ENCODE results near the gene OR6B1. TPM values are rescaled to one million over a fixed set of nuclear protein-coding genes. Genes with fewer than 3 reads are reported as not detected.

Gene OR6B1
- total and polyA plus RNA-seq, 8 donors, result 0.03 to 0.06 TPM; not detected in 6

- Histone ChIP-seq H3K27me3 (no peaks in the 10 kb centered on the region), H3K4me3 (no peak overlapping the region), H3K36me3 (no peaks in the 10 kb centered on the region), H3K4me1 (no peaks in the 10 kb centered on the region), H3K27ac (no peak overlapping the region), H3K9me3 (no peaks in the 10 kb centered on the region)
- ATAC-seq (no peak), DNase-seq (no peak)
- TF ChIP-seq, protein P1, sequence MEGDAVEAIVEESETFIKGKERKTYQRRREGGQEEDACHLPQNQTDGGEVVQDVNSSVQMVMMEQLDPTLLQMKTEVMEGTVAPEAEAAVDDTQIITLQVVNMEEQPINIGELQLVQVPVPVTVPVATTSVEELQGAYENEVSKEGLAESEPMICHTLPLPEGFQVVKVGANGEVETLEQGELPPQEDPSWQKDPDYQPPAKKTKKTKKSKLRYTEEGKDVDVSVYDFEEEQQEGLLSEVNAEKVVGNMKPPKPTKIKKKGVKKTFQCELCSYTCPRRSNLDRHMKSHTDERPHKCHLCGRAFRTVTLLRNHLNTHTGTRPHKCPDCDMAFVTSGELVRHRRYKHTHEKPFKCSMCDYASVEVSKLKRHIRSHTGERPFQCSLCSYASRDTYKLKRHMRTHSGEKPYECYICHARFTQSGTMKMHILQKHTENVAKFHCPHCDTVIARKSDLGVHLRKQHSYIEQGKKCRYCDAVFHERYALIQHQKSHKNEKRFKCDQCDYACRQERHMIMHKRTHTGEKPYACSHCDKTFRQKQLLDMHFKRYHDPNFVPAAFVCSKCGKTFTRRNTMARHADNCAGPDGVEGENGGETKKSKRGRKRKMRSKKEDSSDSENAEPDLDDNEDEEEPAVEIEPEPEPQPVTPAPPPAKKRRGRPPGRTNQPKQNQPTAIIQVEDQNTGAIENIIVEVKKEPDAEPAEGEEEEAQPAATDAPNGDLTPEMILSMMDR (IDR thresholded peaks at IDR 0.05), result no peak
- intact Hi-C loops (cut with DNase I), result no loop called here
Observed at GRCh38 chr7:144023171-144023827, 23.2 kb downstream of the OR6B1 start.

DNA sequence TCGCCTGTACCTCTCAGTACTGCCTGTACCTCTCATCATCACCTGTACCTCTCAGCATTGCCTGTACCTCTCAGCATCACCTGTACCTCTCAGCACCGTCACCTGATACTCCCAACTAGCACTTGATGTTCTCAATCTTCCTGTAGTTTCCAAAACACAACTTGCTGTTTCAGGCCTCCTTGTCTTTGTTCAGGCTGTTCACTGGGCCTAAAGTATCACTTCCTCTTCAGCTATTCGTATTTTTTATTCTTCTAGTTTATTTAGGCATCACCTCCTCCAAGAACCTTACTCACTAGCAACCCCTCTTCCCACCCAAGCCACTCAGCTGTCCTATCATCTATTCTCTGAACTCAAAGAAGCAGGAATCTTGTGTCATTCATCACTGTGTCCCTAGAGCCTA lies 24.1 kb downstream of the OR6B1 start:
- intact Hi-C loops (cut with DNase I), result no loop called here
- no peak for ATAC-seq
- no peaks in the 10 kb centered on the region for H3K27me3 ChIP-seq
- H3K36me3 ChIP-seq, result no peaks in the 10 kb centered on the region
- no peak overlapping the region for H3K27ac ChIP-seq
- no peaks in the 10 kb centered on the region for H3K4me1 ChIP-seq
- H3K9me3 ChIP-seq, result no peaks in the 10 kb centered on the region
- H3K4me3 ChIP-seq, result no peak overlapping the region
- TF ChIP-seq, protein P1 (IDR thresholded peaks at IDR 0.05), result no peak
- no peak for DNase-seq

DNA sequence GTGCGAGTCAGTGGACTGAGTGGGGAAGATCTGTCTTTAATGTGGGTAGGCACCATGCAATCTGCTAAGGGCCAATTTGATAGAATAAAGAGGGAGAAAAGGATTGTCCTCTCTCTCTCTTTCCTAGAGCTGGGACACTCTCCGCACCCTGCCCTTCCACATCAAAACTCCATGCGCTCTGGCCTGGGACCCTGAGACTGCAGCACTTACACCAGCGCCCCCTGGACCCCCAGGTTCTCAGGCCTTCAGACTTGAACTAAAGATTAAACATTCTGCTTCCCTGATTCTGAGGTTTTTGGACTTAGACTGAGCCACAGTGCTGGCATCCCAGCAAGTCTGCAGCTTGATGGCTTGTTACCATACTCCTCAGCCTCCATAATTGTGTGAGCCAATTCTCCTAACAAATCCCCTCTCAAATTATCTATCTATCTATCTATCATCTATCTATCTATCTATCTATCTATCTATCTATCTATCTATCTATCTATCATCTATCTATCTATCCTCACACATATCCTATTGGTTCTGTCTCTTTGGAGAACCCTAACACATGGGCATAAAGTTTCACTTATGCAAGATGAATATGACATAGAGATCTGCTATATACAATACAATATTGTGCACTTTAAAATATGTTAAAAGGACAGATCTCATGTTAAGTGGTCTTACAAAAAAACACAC lies 26.2 kb downstream of the OR6B1 start:
- Histone ChIP-seq H3K36me3 (no peaks in the 10 kb centered on the region), H3K9me3 (no peaks in the 10 kb centered on the region), H3K4me3 (no peak overlapping the region), H3K27ac (no peak overlapping the region), H3K27me3 (no peaks in the 10 kb centered on the region), H3K4me1 (no peaks in the 10 kb centered on the region)
- TF ChIP-seq, protein P1 (IDR thresholded peaks at IDR 0.05), result no peak
- intact Hi-C loops (cut with DNase I), result no loop called here
- no peak for DNase-seq
- ATAC-seq, result no peak

- intact Hi-C loops (cut with DNase I), result no loop called here
- Histone ChIP-seq H3K27me3 (no peaks in the 10 kb centered on the region), H3K36me3 (no peaks in the 10 kb centered on the region), H3K9me3 (no peaks in the 10 kb centered on the region), H3K27ac (no peak overlapping the region), H3K4me3 (no peak overlapping the region), H3K4me1 (no peaks in the 10 kb centered on the region)
- ATAC-seq, result no peak
- TF ChIP-seq, protein P1 (IDR thresholded peaks at IDR 0.05), result peak in 1 of 2 donors; percentile 25
- DNase-seq, result peak in 1 of 4 donors; percentile 39
Observed at GRCh38 chr7:144027070-144027469, 26.9 kb downstream of the OR6B1 start.

- DNase-seq (no peak), ATAC-seq (no peak)
- Histone ChIP-seq H3K4me3 (no peak overlapping the region), H3K27ac (no peak overlapping the region), H3K27me3 (no peaks in the 10 kb centered on the region), H3K9me3 (no peaks in the 10 kb centered on the region), H3K36me3 (no peaks in the 10 kb centered on the region), H3K4me1 (no peaks in the 10 kb centered on the region)
- TF ChIP-seq, protein P1 (IDR thresholded peaks at IDR 0.05), result no peak
- intact Hi-C loops (cut with DNase I), result no loop called here
Observed at GRCh38 chr7:144027974-144028373, 27.9 kb downstream of the OR6B1 start.
